ENCODE measurements around the gene MCEE. TPM values are rescaled to one million over a fixed set of nuclear protein-coding genes. Genes with fewer than 3 reads are reported as not detected.
"Not testable (repeated sequence)": the region's sequence is repeated elsewhere in the genome, so short reads cannot be mapped to it uniquely, and the experiment has no call there.

Gene MCEE
- total and polyA plus RNA-seq, 8 donors, result 15.6 to 33.2 (median 24.4) TPM

DNA sequence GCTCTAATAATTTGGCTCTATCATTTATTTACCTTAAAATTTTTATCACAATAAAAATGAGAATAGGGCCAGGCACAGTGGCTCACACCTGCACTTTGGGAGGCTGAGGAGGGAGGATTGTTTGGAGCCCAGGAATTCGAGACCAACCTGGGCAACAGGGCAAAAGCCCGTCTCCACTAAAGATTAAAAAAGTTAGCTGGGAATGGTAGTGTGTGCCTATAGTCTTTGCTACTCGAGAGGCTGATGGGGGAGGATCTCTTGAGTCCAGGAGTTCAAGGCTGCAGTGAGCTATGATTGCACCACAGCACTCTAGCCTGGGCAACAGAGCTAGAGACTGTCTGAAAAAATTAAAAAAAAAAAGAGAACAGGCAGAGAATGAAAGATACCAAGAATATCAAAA is 6.1 kb upstream of the MCEE start:
- Histone ChIP-seq H3K4me1 (peaks cover 8 to 20% of the 10 kb centered on the region in 2 donors), H3K27me3 (no peaks in the 10 kb centered on the region), H3K27ac (no peak overlapping the region), H3K9me3 (no peaks in the 10 kb centered on the region), H3K4me3 (no peak overlapping the region), H3K36me3 (peaks cover 0 to 74% of the 10 kb centered on the region in 2 donors)
- ATAC-seq, result no peak
- no peak for TF ChIP-seq CTCF (IDR thresholded peaks at IDR 0.05)
- DNase-seq, result no peak
- intact Hi-C loops (cut with DNase I), result no loop called here

DNA sequence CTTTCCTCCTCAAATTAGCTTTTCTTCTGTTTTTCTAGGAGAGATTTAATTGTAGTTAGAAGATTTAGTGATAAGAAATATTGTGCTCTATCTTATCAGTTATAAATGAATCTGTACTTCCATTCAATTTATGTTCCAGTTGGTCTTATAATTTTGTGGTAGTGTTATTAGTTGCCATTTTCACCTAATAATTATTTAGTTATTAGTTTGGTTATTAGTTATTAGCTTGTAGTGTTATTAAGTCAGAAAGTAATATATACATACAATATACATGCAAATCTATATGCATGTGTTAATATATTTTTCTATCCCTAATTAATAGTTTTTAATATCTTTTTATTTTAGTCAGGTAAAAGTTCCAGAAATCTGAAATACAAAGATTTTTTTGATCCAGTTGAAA is 3.6 kb upstream of the MCEE start:
- intact Hi-C loops (cut with DNase I), result no loop called here
- TF ChIP-seq CTCF (IDR thresholded peaks at IDR 0.05), result no peak
- no peaks in the 10 kb centered on the region for H3K9me3 ChIP-seq
- H3K36me3 ChIP-seq, result peaks cover 0 to 48% of the 10 kb centered on the region in 2 donors
- no peaks in the 10 kb centered on the region for H3K27me3 ChIP-seq
- no peak overlapping the region for H3K27ac ChIP-seq
- no peak for ATAC-seq
- H3K4me1 ChIP-seq, result peaks cover 8 to 33% of the 10 kb centered on the region in 2 donors
- H3K4me3 ChIP-seq, result no peak overlapping the region
- no peak for DNase-seq

DNA sequence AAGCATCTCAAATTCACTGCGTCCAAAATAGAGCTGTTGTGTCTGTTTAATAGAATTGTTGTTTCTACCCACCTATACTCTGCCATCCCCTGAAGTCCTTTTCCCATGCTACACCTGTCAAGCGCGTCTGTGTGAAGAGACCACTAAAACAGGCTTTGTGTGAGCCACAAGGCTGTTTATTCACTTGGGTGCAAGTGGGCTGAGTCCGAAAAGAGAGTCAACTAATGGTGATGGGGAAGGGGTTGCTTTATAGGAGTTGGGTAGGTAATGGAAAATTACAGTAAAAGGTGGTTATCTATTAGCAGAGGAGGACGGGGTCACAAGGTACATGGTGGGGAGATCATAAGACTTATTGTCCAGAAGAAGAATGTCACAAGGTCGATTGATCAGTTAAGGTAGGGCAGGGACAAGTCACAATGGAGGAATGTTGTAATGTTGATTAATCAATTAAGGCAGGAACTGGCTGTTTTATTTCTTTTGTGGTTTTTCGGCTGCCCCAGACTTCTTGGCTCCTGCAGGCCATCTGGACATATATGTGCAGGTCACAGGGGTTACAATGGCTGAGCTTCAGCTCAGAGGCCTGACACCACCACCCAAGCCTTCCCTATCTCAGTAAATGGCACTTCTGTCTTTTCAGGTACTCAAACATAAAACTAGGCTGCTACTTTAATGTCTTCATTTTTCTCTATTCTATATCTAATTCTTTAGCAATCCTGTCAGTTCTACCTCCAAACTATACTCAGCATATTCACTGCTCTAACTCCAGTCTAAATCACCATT is 1.5 kb upstream of the MCEE start:
- H3K27me3 ChIP-seq; H3K27ac ChIP-seq; H3K9me3 ChIP-seq; intact Hi-C loops (cut with DNase I); DNase-seq; ATAC-seq: not testable (repeated sequence)
- peaks cover 8 to 49% of the 10 kb centered on the region in 2 donors for H3K4me1 ChIP-seq
- H3K4me3 ChIP-seq, result peak overlapping the region; percentile 63 to 81
- H3K36me3 ChIP-seq, result peaks cover 0 to 29% of the 10 kb centered on the region in 2 donors

GRCh38 chr2:71130905-71131244 is 846 bp upstream of the MCEE start:
- no peaks in the 10 kb centered on the region for H3K27me3 ChIP-seq
- H3K4me3 ChIP-seq, result peak overlapping the region; percentile 63 to 81
- peak overlapping the region; percentile 89 to 94 for H3K27ac ChIP-seq
- ATAC-seq, result peak; percentile 5
- no peaks in the 10 kb centered on the region for H3K9me3 ChIP-seq
- no peak for DNase-seq
- TF ChIP-seq CTCF (IDR thresholded peaks at IDR 0.05), result no peak
- intact Hi-C loops (cut with DNase I), result no loop called here
- H3K36me3 ChIP-seq, result peaks cover 0 to 22% of the 10 kb centered on the region in 2 donors
- H3K4me1 ChIP-seq, result peaks cover 8 to 49% of the 10 kb centered on the region in 2 donors

DNA sequence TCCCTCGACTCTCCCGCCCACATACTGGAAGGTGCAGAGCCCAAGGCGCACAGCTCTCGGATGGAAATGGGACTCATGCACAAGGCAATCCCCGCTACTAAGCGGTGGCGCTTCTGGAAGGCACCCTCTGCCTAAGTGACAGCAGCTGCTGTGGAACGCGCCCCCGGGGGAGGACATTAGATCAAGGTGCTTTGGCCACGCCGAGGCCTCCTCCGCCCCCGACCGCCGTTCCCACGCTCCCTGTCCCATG is 202 bp downstream of the MCEE start:
- intact Hi-C loops (cut with DNase I), result no loop called here
- DNase-seq (no peak), ATAC-seq (peak; percentile 76)
- H3K4me1 ChIP-seq, result peaks cover 8 to 49% of the 10 kb centered on the region in 2 donors
- peak overlapping the region; percentile 89 to 94 for H3K27ac ChIP-seq
- H3K4me3 ChIP-seq, result peak overlapping the region; percentile 63 to 81
- no peaks in the 10 kb centered on the region for H3K9me3 ChIP-seq
- no peak for TF ChIP-seq CTCF (IDR thresholded peaks at IDR 0.05)
- H3K27me3 ChIP-seq, result no peaks in the 10 kb centered on the region
- H3K36me3 ChIP-seq, result peaks cover 0 to 12% of the 10 kb centered on the region in 2 donors

Data from left lung (tissue), 10 donors.